IPS-18c (cell line): Measurements from ENCODE around the gene FAM180B.
"Not testable (repeated sequence)": the region's sequence is repeated elsewhere in the genome, so short reads cannot be mapped to it uniquely, and the experiment has no call there.

Experiments
- H3K4me3 ChIP-seq: 2 replicates; pipeline ENCODE4 v1.7.0; 2013; ENCODE audit warnings: low read depth, mild to moderate bottlenecking, low read length, moderate library complexity; ENCODE audit not compliant: insufficient read depth
- H3K9me3 ChIP-seq: one replicate; pipeline ENCODE4 v1.6.1; 2013; ENCODE audit warnings: mild to moderate bottlenecking, low read length, moderate library complexity; ENCODE audit not compliant: control insufficient read depth, insufficient read depth

FAM180B gene

DNA sequence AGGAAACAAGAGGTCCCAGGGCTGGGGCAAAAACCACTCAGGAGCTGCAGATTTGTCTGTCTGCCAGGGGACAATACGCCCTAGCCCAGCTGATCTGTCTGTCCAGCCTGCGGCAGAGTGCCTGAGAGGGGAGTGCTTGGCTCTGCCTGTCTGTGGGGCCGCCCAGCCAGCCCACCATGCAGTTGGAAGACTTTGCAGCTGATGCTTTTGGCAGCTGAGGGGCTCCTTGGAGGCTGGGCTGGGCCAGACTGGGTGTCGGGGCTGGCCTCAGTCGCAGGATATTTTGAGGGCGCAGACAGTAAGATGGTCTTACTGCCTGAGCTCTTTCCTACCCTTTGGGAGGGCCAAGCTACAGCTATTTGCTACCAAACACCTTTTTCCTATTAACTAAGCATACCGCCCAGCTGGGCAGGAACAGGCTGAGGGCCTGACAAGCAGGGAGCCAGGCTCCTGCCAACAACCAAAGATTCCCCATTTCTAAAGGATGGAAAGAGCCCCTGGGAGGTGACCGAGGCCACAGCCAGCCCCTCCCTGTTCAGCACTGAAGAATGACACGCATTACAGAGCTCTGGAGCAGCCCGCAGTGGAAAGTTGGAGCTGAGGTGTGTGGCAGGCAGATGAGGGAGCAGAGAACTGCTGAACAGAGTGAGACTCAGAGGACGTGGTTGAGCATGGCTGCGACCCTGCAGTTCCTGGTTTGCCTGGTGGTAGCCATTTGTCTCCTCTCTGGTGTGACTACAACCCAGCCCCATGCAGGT is at the start of gene FAM180B:
FAM180B (plus strand) TSS at position 581 of the 758 bp plus-strand sequence; CDS start at position 672, 91 bp downstream.
- H3K4me3 ChIP-seq: no peak within 1 kb of the TSS

DNA sequence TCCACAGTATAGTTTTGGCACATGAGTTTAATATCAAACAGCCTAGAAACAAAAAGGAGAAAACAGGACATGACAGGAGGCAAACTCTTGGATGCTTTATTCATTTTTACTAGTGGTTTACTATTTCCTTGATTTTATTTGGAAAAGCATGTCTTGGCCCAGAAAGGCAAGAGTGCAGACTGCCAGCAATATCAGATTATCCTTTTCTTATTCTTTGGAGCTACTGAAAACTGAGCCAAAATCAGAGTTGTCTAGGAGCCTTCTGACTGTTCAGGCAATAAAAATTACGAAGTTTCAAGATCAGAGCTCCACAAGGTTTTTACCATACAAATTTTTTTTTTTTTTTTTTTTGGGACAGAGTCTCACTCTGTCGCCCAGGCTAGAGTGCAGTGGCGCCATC is 49.6 kb upstream of the FAM180B start:
- Histone ChIP-seq H3K4me3 (no peak overlapping the region), H3K9me3 (no peaks in the 10 kb centered on the region)

More for the DNA sequence above, at the start of gene FAM180B:
- H3K9me3 ChIP-seq: no peaks in the 10 kb centered on the region

- H3K4me3 ChIP-seq: no peak overlapping the region
- no peaks in the 10 kb centered on the region for H3K9me3 ChIP-seq
Observed at GRCh38 chr11:47538741-47539565, 47.5 kb upstream of the FAM180B start.

GRCh38 chr11:47539681-47540039 is 46.8 kb upstream of the FAM180B start:
- no peak overlapping the region for H3K4me3 ChIP-seq

DNA sequence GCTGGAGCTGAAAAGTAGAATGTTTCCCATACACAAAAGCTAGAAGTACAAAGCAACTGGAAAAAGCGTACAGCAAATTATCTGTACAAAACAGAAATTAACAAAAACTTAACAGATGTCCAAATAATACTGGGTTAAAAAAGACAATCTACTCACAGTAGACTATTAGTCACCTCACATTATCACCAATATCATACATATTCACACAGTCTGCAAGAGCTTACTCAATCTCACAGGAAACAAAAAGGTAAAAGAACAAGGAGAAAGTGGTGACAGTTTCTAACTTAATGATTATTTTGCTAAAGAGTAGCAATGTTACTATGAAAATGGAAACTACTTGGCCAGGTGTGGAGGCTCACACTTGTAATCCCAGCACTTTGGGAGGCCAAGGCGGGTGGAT is 45.4 kb upstream of the FAM180B start:
- Histone ChIP-seq H3K4me3 (no peak overlapping the region), H3K9me3 (no peaks in the 10 kb centered on the region)

More at GRCh38 chr11:47539681-47540039, 46.8 kb upstream of the FAM180B start:
- H3K9me3 ChIP-seq: no peaks in the 10 kb centered on the region

- no peaks in the 10 kb centered on the region for H3K9me3 ChIP-seq
- no peak overlapping the region for H3K4me3 ChIP-seq
Observed at GRCh38 chr11:47545298-47545697, 41.2 kb upstream of the FAM180B start.

DNA sequence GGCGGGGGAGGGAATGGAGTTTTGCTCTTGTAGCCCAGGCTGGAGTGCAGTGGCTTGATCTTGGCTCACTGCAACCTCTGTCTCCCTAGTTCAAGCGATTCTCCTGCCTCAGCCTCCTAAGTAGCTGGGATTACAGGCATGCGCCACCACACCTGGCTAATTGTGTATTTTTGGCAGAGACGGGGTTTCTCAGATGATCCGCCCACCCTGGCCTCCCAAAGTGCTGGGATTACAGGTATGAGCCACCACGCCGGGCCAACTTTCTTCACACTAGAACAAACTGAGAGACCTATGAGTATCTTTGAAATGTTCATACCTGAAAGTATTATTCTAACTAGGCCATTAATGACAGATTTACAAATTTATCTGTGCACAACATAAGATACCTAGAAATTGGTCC is 40.2 kb upstream of the FAM180B start:
- not testable (repeated sequence) for H3K4me3 ChIP-seq, H3K9me3 ChIP-seq

DNA sequence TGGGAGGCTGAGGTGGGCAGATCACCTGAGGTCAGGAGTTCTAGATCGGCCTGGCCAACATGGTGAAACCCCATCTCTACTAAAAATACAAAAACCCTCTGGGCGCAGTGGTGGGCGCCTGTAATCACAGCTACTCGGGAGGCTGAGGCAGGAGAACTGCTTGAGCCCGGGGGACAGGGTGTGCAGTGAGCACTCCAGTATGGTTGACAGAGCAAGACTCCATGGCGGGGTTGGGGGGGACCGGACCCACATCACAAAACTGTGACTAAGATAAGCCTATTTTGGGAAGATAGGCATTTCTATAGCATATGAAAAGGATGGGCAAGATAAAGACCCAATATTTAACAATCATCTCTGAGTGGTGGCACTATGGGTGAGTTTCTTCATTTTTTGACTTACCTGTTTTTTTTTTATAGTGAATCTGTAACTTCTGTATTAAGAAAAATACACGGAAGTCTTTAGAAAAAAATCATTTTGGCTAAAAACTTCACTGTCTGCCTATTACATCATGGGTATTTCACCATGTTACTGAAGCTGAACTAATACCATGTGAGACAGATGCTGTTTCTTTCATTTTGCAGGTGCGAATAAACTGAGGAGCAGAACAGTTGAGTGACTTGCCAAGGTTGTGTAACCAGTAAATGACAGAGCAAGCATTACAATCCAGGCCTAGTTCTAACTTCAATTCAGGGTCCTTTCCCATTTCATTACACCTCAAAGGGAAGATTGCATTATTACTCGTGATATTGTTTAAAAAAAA is 36.0 kb upstream of the FAM180B start:
- no peak overlapping the region for H3K4me3 ChIP-seq

DNA sequence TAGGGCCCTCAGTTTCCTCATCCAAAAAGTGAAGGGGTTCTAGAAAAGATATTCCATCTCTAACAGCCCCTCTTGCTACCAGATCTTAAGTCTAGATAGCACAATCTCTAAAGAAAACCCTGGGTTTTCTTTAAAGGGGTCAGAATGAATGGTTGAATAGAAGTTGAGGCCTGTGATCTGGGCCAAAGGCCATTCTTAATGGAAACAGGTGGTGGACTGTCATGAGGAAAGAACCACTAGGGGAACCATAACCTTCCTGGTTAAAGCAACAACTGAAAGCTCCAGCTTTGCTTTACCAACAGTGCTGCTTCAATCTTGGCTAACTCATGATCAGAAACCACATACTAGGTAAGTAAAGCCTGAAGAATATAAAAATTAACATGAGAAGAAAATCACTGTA is 35.4 kb upstream of the FAM180B start:
- H3K9me3 ChIP-seq: peaks cover 2% of the 10 kb centered on the region
- H3K4me3 ChIP-seq: peak overlapping the region; percentile 97; the same call in 1 of the 2 replicates

More for the DNA sequence above, 36.0 kb upstream of the FAM180B start:
- H3K9me3 ChIP-seq: peaks cover 2% of the 10 kb centered on the region

- peaks cover 2% of the 10 kb centered on the region for H3K9me3 ChIP-seq
- peak overlapping the region; percentile 97 for H3K4me3 ChIP-seq
Observed at GRCh38 chr11:47552056-47552565, 34.4 kb upstream of the FAM180B start.

DNA sequence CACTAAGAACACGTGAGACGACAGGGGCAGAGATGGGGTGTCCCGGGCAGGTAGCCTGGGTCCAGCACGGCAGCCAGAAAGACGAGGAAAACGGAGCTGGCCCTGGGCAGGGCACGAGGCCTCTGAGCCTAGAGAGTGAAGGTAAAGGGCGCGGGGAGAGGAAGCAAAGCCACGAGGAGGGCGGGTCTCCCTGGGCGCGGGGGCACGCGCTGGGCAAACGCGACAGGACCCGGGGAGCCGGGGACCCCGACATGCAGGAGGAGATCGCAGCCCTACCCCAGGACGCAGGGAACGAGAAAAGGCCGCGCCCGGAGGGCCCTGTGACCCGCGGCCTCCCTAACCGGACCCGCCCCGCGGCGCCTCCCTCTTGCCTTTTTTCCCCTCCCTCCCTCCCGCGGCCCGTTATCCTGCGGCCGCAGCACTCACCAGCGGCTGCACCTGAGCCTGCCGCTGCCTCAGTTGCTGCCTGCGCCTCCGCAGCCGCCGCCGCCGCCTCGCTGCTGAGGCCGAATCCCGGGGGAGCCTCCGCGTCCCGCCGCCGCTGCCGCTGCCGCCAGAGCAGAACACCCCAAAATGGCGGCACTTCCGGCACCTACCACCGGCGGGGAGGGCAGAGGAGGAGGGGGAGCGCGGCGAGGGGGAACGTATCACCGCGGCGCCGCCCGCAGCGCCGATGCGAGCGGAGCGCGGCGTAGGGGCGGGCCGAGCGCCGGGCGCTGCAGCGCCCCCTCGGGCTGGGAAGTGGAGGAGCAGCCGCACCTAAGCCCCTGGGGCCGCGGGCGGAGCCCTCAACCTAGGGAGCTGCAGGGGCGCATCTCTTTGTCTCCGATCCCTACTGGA is 33.7 kb upstream of the FAM180B start, which contains the start of gene CELF1:
CELF1 (minus strand) TSS at position 567 of the 840 bp plus-strand sequence. CDS start 53,609 bp downstream, outside the sequence.
- Histone ChIP-seq H3K4me3 (peak within 1 kb of the TSS; percentile 97), H3K9me3 (peaks cover 2% of the 10 kb centered on the region)

DNA sequence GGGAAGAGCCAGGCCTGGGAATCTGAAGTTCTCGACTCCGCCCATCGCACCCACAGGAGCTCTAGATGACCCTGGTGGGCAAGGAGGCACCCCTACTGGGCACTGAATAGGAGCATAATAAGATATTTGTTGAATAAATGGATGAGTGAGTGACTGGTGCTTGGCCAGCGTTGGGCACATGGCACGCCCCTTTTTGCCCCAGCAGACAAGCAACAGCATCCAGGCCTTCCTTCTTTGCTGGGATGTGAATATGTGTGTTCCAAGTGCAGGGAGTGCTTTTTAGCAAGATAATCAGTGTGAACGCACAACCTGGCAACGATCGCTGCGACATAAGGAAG is 33.1 kb upstream of the FAM180B start:
- peak overlapping the region; percentile 62 for H3K4me3 ChIP-seq
- H3K9me3 ChIP-seq: peaks cover 2% of the 10 kb centered on the region

GRCh38 chr11:47557004-47557403 is 29.5 kb upstream of the FAM180B start:
- not testable (repeated sequence) for H3K9me3 ChIP-seq, H3K4me3 ChIP-seq

GRCh38 chr11:47558695-47559094 is 27.8 kb upstream of the FAM180B start:
- Histone ChIP-seq H3K9me3 (no peaks in the 10 kb centered on the region), H3K4me3 (no peak overlapping the region)

DNA sequence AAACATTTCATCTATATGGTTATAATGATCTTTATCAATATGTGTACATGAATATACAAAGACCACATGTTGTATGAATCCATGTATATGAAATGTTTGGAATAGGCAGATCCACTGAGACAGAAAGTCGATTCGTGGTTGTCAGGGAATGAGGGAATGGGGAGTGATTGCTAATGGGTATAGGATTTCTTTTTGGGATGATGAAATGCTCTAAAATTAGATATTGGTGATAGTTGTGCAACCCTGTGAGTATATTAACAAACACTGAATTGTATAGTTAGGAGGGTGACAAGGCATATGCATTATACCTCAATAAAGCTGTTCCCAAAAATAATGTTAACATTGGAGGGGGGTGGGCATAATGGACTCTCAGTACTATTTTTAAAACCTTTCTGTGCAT is 26.1 kb upstream of the FAM180B start:
- Histone ChIP-seq H3K4me3 (no peak overlapping the region), H3K9me3 (no peaks in the 10 kb centered on the region)

DNA sequence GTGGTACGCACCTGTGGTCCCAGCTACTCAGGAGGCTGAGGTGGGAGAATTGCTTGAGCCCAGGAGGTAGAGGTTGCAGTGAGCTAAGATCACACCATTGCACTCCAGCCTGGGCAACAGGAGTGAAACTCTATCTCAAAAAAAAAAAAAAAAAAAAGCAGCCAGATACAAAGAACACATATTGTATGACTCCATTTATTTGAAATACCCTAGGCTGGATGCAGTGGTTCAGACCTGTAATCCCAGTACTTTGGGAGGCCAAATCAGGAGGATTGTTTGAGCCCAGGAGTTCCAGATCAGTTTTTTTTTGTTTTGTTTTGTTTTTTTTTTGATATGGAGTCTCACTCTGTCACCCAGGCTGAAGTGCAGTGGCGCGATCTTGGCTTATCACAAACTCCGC is 24.1 kb upstream of the FAM180B start:
- H3K4me3 ChIP-seq, H3K9me3 ChIP-seq: not testable (repeated sequence)

- not testable (repeated sequence) for H3K4me3 ChIP-seq, H3K9me3 ChIP-seq
Observed at GRCh38 chr11:47564366-47564765, 22.1 kb upstream of the FAM180B start.
